ENCODE data around the gene DQX1.

Gene DQX1

GRCh38 chr2:74531666-74532065 lies 5.6 kb upstream of the DQX1 start:
- DNase-seq = no peak

- peak; percentile 66 for DNase-seq
Measured at GRCh38 chr2:74530239-74531187, 4.5 kb upstream of the DQX1 start.

- peak; percentile 90 for DNase-seq
Measured at GRCh38 chr2:74529357-74530238, 3.6 kb upstream of the DQX1 start, which contains the start of the genes AUP1 and HTRA2. TSS of gene AUP1 (minus strand) at chr2:74529706. CDS start at chr2:74529629, 77 bp downstream. TSS of gene HTRA2 (plus strand) at chr2:74529933. CDS start at chr2:74530007, 74 bp downstream.

GRCh38 chr2:74528600-74529356 lies 2.7 kb upstream of the DQX1 start:
- peak; percentile 41 for DNase-seq

GRCh38 chr2:74527741-74528140 lies 1.7 kb upstream of the DQX1 start:
- no peak for DNase-seq

GRCh38 chr2:74526649-74527230 lies 709 bp upstream of the DQX1 start:
- DNase-seq = no peak

- DNase-seq = no peak
Measured at GRCh38 chr2:74524955-74525716, 895 bp downstream of the DQX1 start.

GRCh38 chr2:74524005-74524404 lies 2.0 kb downstream of the DQX1 start:
- no peak for DNase-seq

GRCh38 chr2:74522516-74522915 lies 3.5 kb downstream of the DQX1 start:
- no peak for DNase-seq

- no peak for DNase-seq
Measured at GRCh38 chr2:74516650-74517049, 9.4 kb downstream of the DQX1 start.

GRCh38 chr2:74515981-74516633 lies 9.9 kb downstream of the DQX1 start:
- peak; percentile 83 for DNase-seq

- DNase-seq = no peak
Measured at GRCh38 chr2:74515271-74515980, 10.6 kb downstream of the DQX1 start.

- no peak for DNase-seq
Measured at GRCh38 chr2:74514368-74515270, 11.4 kb downstream of the DQX1 start, which contains the start of gene TLX2. TSS of gene TLX2 (plus strand) at chr2:74514450. CDS start at chr2:74514807, 357 bp downstream.

GRCh38 chr2:74513605-74514367 lies 12.2 kb downstream of the DQX1 start:
- DNase-seq = no peak

GRCh38 chr2:74512744-74513604 lies 13.1 kb downstream of the DQX1 start:
- no peak for DNase-seq

- no peak for DNase-seq
Measured at GRCh38 chr2:74511104-74511989, 14.7 kb downstream of the DQX1 start.

Data from CD4-positive, alpha-beta T cell treated with Interleukin-10 for 1 hour (primary cell).